ENCODE measurements around the gene OSCP1.
"Not testable (repeated sequence)": the region's sequence is repeated elsewhere in the genome, so short reads cannot be mapped to it uniquely, and the experiment has no call there.

OSCP1 gene

DNA sequence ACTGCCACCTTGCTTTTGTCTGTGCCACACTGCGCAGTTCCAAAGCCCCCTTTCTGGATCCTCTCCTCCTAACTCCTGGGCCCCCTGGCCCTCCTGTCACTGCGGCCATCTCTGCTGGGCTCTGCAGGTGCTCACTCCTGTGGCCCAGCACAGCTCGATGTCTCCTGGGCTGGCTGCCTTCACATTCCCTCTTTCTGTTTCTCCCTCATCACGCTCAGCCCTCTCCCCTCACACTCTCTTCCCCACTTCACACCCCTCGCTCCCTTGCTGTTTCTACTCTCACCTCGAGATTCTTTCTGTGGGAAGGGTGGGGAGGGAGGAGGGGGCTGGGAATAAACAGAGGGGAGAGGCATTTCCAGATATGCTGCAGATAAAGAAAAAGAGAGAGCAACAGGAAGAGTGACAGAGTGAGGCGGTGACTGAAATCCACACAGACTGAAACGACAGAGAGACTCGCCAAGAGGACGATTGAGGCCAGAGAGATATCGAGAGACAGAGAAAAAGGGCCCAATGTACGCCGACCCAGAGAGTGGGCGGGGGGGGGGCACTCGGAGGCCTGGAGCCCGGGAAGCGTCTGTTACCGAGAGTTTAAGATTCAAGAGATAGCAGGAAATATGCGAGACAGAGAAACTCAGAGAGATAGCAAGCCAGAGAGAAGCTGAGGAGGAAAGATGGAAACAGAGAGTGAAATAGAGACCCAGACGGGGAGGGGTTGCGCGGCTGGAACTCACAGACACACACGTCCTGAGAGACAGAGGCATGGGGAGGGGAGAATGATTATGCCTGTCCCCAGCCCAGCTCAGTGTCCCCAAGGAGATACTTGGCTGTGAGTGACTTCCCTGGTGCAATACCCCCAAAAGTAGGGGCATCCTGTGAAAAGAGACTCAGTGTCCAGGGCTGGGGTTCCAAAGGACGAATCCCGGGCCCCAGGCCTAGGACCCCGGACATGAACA is 31.8 kb upstream of the OSCP1 start:
- no peaks in the 10 kb centered on the region for H3K36me3 Mint-ChIP-seq (ENCODE audit: low read depth)
- no peak for DNase-seq
- peaks cover 4% of the 10 kb centered on the region for H3K9me3 Mint-ChIP-seq
- TF ChIP-seq, protein P1, sequence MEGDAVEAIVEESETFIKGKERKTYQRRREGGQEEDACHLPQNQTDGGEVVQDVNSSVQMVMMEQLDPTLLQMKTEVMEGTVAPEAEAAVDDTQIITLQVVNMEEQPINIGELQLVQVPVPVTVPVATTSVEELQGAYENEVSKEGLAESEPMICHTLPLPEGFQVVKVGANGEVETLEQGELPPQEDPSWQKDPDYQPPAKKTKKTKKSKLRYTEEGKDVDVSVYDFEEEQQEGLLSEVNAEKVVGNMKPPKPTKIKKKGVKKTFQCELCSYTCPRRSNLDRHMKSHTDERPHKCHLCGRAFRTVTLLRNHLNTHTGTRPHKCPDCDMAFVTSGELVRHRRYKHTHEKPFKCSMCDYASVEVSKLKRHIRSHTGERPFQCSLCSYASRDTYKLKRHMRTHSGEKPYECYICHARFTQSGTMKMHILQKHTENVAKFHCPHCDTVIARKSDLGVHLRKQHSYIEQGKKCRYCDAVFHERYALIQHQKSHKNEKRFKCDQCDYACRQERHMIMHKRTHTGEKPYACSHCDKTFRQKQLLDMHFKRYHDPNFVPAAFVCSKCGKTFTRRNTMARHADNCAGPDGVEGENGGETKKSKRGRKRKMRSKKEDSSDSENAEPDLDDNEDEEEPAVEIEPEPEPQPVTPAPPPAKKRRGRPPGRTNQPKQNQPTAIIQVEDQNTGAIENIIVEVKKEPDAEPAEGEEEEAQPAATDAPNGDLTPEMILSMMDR (IDR thresholded peaks at IDR 0.05) = no peak
- peak overlapping the region; percentile 77 for H3K27ac Mint-ChIP-seq
- peak overlapping the region; percentile 56 for H3K4me3 Mint-ChIP-seq
- peaks cover 19% of the 10 kb centered on the region for H3K27me3 Mint-ChIP-seq (ENCODE audit: low read depth, poor library complexity)
- H3K4me1 Mint-ChIP-seq = peaks cover 57% of the 10 kb centered on the region

GRCh38 chr1:36481091-36481490 is 30.8 kb upstream of the OSCP1 start:
- no peaks in the 10 kb centered on the region for H3K36me3 Mint-ChIP-seq (ENCODE audit: low read depth)
- peaks cover 19% of the 10 kb centered on the region for H3K27me3 Mint-ChIP-seq (ENCODE audit: low read depth, poor library complexity)
- TF ChIP-seq, protein P1 (IDR thresholded peaks at IDR 0.05) = no peak
- peaks cover 4% of the 10 kb centered on the region for H3K9me3 Mint-ChIP-seq
- no peak overlapping the region for H3K4me3 Mint-ChIP-seq
- no peak for DNase-seq
- no peak overlapping the region for H3K27ac Mint-ChIP-seq
- H3K4me1 Mint-ChIP-seq = peaks cover 57% of the 10 kb centered on the region

DNA sequence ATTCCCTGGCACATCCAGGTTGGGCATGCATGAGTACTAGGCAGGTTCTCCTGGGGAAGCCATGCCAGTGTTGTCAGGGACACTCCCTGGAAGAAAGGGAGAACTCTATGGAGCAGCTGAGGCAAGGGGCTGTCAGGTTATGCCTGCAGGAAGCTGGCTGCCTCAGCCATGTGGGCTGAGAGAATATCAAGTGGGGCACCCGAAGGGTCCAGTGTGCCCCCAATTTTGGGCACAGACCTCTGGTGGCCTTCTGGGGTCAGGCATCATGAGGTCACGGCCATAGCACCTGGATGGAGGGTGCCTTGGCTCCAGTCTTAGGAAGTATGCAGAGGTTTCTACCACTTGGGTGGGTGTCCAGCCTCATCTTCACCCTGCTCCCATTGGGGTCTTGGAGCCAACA is 29.9 kb upstream of the OSCP1 start:
- Mint-ChIP-seq H3K4me1 (peaks cover 59% of the 10 kb centered on the region), H3K9me3 (no peaks in the 10 kb centered on the region), H3K36me3 (ENCODE audit: low read depth) (no peaks in the 10 kb centered on the region), H3K27ac (no peak overlapping the region), H3K27me3 (ENCODE audit: low read depth, poor library complexity) (peaks cover 16% of the 10 kb centered on the region), H3K4me3 (no peak overlapping the region)
- TF ChIP-seq, protein P1 (IDR thresholded peaks at IDR 0.05) = no peak
- DNase-seq = no peak

GRCh38 chr1:36479505-36480051 is 29.3 kb upstream of the OSCP1 start:
- Mint-ChIP-seq H3K36me3 (ENCODE audit: low read depth) (no peaks in the 10 kb centered on the region), H3K27me3 (ENCODE audit: low read depth, poor library complexity) (peaks cover 16% of the 10 kb centered on the region), H3K9me3 (no peaks in the 10 kb centered on the region), H3K4me1 (peaks cover 63% of the 10 kb centered on the region), H3K27ac (peak overlapping the region; percentile 76), H3K4me3 (no peak overlapping the region)
- DNase-seq = no peak
- TF ChIP-seq, protein P1 (IDR thresholded peaks at IDR 0.05) = no peak

DNA sequence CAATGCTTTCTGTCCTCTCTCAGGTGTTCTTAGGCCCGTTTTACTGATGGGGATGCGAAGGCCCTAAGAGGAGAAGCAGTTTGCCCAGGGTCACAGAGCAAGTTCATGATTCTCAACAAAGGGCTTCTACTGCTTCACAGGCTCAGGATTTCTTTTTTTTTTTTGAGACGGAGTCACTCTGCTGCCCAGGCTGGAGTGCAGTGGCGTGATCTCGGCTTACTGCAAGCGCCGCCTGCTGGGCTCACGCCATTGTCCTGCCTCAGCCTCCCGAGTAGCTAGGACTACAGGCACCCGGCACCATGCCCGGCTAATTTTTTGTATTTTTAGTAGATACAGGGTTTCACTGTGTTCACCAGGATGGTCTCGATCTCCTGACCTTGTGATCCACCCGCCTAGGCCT is 27.4 kb upstream of the OSCP1 start:
- not testable (repeated sequence) for DNase-seq; H3K4me3 Mint-ChIP-seq; H3K36me3 Mint-ChIP-seq (ENCODE audit: low read depth); H3K27ac Mint-ChIP-seq; H3K9me3 Mint-ChIP-seq
- Mint-ChIP-seq H3K4me1 (peaks cover 55% of the 10 kb centered on the region), H3K27me3 (ENCODE audit: low read depth, poor library complexity) (peaks cover 21% of the 10 kb centered on the region)

GRCh38 chr1:36476945-36477344 is 26.7 kb upstream of the OSCP1 start:
- TF ChIP-seq, protein P1 (IDR thresholded peaks at IDR 0.05) = no peak
- Mint-ChIP-seq H3K4me1 (peaks cover 54% of the 10 kb centered on the region), H3K9me3 (no peaks in the 10 kb centered on the region), H3K27me3 (ENCODE audit: low read depth, poor library complexity) (peaks cover 21% of the 10 kb centered on the region), H3K4me3 (no peak overlapping the region), H3K36me3 (ENCODE audit: low read depth) (no peaks in the 10 kb centered on the region), H3K27ac (peak overlapping the region; percentile 69)
- no peak for DNase-seq
